Jurkat, Clone E6-1 (cell line): ENCODE results near the gene CADM1.

Experiments used
- DNase-seq: peaks from one replicate; pipeline ENCODE4 v3.0.0-alpha.2; 2011; ENCODE audit warnings: low read depth, low spot score
- H3K4me3 ChIP-seq: 2 replicates; pipeline ENCODE4 v1.5.1; 2011; ENCODE audit warnings: mild to moderate bottlenecking, low read length, control low read depth, moderate library complexity

CADM1 gene

DNA sequence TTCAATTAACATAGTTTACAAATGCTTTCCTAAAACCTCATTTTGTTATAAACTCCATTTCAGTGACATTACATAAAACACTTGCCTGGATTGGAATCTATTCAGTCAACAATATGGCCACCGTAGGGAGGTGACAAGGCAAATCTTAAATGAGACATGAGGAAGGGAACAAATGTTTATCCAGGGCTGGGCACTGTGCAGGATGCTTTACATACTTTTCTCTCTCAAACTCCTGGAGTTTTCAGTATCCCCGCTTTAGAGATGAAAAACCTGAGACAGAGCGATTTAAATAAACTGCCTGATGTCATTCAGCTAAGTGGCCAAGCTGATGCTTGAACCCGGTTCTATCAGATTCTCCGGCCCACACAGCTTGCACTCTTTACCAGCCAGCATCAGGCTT lies 259.9 kb downstream of the CADM1 start:
- no peak overlapping the region for H3K4me3 ChIP-seq
- DNase-seq = no peak

DNA sequence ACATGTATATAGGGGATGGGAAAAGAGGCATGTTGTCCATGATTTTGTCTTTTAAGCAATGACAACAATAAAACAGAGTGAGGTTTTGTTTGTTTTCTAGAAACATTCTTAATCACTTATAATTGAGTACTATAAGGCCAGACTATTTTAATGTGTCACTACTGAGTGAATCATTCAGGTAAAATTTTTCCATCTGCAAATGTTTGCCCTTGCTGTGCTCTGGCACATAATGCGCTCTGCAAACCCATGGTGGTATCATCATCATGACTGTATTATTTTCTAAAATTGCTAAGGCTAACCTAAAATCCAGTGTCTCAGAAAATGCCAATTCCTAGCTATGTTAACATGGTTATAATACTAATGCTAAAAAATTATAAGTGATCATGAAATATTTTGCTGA lies 261.2 kb downstream of the CADM1 start:
- DNase-seq = no peak
- no peak overlapping the region for H3K4me3 ChIP-seq

DNA sequence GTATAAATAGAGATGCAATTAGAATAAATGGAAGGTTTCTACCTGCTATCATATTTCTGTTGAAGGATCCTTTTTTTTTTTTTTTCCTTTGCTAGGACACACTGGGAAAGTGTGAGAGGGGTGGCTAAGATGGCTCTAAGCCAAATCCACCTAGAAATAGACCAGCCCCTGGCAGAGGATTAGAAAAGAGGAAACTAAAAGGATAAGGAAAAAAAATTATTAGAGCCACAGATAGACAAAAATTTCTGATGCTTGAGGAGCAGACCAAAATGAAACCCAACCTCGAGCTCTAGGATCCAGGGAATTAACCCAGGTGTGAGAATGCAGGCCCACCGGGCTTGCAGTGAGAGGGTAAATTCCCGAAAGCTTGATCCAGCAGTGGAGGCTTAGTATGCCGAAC lies 262.3 kb downstream of the CADM1 start:
- H3K4me3 ChIP-seq = no peak overlapping the region
- no peak for DNase-seq

DNA sequence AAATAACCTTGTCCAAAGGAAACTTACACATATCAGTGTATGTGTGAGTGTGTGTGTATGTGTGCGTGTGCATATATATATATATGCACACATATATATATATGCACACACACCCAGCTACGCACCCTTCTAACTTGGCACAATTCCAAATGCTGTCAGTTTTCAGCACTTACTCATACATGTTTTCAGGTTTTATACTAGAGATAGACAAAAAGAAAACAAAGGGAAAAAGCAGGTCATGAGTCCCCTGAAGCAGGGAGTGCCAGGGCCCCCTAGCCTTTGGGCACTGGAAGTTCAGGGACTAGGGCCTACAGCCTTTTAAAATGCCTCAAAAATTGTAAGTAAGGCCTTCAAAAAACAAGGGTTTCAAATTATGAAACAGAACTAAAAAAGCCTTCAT lies 265.4 kb downstream of the CADM1 start:
- no peak for DNase-seq
- H3K4me3 ChIP-seq = no peak overlapping the region

DNA sequence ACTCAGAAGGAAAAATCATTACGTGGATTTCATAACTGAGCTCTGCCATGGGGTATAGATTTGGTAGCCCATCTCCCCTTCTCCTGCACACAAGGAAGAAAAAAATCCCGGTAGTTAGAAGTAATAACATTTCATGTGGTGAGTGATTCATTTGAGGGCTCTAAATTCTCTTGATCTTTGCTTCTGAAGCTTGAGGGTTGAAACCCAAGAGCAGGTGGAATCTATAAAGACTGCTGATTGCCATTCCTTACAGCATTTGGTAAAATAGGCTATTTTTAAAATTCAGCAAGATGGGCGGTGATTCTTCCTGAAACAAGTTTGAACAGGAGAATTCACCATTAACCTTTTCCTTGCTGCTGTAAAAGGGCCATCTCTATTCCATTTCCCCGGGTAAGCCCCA lies 266.1 kb downstream of the CADM1 start:
- peak; percentile 20 for DNase-seq
- H3K4me3 ChIP-seq = no peak overlapping the region

DNA sequence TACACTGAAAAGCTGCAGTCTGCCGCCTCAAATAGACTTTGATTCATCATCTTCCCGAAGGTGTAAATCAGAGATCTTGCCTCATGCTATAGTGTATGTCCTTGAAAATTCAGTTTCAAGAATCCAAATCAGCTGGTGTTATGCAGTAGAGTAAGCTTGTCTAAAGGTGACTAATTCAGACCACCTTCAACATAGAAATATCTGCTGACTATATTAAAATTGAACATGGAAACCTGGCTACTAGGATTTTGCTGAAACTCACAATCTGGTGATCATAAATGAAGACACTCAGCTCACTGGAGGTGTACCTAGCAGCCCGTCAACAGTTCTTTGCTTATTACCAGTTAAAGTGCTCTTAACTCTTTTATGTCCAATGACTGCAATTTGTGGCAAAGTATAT lies 266.6 kb downstream of the CADM1 start:
- no peak overlapping the region for H3K4me3 ChIP-seq
- DNase-seq = no peak

DNA sequence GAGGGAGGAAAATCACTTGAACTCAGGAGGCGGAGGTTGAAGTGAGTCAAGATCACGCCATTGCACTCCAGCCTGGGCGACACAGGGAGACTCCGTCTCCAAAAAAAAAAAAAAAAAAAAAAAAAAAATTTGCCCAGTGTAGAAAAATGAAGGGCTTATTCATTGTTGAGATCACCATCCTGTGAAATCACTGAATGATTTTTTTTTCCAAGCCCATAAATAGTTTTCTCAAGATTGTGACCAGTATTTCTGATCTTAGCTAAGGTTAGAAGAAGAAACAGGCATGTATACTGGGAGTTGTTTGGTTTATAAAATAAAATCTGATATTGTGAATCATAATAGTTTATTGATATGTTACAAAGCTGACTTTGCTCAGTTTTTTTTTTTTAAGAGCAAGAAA lies 269.4 kb downstream of the CADM1 start:
- DNase-seq = no peak
- no peak overlapping the region for H3K4me3 ChIP-seq

DNA sequence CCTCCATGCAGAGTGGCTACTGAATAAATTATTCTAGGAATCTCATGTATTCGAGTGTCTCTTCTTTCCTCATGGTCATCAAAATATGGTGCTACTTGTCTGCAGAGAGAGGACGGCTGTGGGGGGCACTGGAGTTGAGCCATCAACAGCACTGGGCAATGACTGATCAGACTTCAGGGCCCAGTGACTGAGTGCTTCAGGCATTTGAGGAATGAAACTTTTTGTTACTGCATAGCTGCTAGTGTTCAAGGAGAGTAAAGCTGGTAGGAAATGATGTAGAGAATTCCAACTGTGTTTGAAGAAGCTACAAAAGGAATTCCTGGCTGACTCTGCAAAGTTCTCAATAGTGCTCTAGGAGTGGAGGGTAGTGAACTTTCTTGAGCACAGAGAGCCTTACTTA lies 277.7 kb downstream of the CADM1 start:
- no peak for DNase-seq
- no peak overlapping the region for H3K4me3 ChIP-seq

DNA sequence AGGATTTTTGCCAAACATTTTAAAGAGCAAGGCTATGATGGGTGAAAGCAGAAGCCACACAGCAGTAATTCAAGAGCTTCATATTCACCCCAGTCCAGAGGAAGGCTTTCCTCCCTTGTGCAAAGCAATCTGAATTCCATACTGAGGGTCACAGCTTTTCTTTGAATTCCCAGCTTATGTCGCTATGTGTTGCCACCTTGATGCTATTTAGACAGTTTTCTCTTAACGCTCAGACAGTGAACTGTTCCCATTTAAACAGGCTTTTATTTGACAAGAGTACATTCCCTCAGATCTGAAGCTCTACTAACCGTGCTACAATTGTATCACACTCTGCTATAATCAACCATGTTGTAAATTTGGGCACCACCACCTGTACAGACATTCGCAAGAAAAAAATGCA lies 279.7 kb downstream of the CADM1 start:
- H3K4me3 ChIP-seq = no peak overlapping the region
- DNase-seq = no peak

DNA sequence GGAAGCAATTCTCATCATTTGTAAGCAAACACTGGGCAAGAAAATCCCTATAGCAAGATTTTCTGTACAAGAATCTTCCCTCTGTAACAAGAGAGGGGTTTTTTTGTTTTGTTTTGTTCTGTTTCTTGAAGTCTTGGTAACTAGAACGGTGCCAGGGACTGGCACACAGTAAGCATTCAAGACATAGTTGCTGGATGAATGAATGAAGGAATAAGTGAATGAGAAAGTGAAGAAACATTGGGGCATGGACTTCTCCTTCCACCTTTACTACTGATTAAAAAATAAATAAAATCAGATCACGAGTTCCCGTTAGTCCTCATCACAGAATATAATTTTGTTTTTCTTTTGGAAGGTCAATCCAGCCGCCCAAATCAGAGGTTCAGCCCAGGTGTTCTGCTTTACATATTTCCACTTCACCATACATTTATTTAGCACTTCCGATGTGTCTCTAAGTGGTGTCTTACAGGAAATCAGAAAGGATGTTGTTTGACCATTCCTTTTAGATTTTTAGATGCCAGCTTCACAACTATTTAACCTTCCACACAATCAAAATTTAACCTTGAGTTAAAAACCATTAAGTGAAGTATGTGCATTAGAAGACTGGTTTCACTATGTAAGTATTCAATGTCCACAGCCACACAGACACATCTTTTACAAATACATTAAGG lies 281.2 kb downstream of the CADM1 start:
- no peak overlapping the region for H3K4me3 ChIP-seq
- no peak for DNase-seq

DNA sequence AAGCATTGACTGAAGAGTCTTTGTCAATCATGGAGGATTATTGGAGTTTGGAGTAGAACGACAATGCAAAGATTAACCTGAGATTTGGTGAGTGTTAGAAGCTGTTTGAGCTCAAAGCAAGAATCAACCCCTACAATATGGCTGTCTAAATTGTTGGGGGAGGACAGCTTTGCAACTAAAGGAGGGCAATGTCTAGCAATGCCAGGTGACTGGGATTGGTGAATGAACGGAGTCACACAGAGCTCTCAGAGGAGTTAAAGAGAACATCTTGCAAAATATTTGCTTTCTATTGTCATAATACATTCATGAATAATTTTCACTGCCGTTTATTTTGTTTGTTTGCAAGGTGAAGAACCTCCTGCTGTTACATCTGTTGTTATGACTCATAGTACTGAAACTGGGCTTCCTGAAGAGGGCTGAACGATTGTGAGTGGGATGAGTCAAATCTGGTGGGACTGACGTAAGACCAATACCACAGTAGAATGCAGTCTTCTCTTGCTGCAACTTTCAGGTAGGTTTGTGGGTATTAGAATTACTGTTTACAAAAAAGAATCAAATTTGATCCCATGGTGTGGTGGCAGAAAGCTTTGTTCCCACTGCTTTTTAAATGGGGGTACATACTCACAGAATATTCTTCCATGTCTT lies 281.9 kb downstream of the CADM1 start:
- DNase-seq = no peak
- H3K4me3 ChIP-seq = no peak overlapping the region

DNA sequence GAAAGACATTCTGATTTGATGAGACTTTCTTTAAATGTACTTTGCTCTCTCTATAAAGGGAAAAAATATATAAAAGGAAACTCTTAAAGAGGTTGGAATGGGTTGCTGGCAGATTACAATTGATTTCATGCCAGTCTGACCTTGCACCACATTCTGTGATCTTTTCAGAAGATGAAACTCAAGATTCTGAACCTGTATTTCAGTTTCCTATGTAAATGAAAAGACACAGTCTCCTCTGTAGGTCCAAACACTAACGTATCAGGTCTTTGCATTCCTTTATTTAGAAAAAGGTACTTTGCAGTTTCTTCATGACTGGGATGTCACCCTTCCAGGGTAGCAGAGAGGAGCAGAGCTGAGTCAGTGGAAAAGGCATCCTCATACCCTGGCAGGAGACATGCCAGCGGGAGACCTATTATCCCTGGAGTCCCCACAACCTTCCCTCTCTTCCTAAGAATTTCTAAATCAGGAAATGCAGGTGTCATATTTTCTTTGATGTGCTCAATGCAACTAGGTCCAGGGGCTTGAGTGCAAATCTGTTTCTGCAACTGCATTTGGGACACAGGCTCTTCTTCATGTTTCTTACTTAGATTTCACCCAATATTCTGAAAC lies 282.6 kb downstream of the CADM1 start:
- no peak for DNase-seq
- no peak overlapping the region for H3K4me3 ChIP-seq

DNA sequence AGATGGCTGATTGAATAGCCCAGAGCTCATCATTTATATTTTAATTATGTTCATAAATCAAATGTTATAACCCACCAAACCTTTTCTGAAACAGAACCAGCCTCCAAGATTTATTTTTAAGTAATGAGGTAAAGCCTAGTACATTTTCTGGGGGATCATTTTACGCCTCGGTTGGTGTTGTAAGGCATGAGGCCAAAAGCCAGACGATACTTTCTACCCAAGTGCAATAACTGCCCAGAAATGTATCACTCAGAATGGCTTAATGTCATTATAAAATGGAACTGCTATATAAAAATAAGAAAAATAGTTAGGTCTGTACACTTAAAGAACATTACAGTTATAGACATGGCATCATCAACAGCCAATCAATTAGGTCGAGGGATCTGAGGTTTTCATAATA lies 283.3 kb downstream of the CADM1 start:
- no peak for DNase-seq
- H3K4me3 ChIP-seq = no peak overlapping the region

DNA sequence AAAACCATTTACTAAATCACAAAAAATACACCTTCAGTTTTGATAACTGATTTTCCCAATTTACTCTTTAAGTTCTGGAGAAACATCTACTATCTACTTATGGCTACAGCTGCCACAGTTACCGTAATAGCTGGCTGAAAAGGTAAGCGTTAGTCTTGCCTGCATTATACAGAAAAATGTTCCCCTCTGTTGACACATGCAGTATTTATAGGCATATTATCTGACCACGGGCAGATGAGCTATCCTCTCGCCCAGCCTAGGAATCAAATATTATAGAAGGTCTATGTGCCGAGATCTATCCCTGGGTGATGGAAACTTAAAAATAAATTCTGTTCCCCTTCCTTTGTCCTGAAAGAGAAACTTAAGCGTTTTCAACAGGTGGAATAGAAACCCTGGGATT lies 283.8 kb downstream of the CADM1 start:
- no peak overlapping the region for H3K4me3 ChIP-seq
- no peak for DNase-seq

DNA sequence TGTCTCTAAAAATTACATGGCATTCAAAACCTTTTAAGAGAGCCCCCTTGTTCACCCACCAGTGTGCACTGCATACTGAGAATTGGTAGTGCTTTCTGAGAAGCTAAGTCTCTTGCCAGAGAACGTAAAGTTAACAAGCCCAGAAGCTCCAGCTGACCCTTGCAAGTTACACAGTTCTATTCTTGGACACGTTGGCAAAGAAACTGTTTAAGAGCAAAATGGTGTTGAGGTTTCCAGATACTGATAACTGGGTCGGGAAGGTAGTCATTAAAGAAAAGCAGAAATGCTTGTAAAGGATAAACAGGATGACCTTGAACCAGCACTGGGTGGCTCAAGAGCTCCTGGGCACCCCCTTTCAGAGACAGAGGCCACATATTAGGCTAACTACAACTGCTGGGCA lies 284.8 kb downstream of the CADM1 start:
- no peak for DNase-seq
- H3K4me3 ChIP-seq = no peak overlapping the region

DNA sequence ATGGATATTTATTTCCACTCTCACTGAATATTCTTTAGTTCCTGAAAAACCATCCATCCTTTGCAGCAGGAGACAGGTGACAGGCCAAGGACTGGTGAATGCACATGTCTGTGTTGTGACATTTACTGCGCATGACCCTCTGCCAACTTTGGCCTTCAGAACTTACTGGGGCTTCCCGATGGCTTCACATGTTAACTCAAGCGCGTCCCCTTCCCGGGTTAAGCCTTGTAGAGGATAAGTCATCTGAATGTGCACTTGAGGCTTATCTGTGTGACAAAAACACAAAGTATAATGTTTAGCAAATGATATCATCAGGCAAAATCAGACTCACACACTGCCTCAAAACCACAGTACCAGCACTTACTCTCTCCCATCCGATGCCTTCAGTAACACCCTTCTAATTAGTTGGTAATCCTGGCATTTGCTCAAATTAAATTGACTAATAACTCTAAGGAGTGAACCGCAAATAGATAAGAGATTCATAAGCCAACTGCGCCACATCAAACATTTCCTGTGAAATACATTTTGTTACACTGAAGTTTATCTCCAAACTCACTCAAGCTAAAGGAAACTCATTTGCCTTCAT lies 286.4 kb downstream of the CADM1 start:
- no peak overlapping the region for H3K4me3 ChIP-seq
- peak; percentile 78 for DNase-seq

DNA sequence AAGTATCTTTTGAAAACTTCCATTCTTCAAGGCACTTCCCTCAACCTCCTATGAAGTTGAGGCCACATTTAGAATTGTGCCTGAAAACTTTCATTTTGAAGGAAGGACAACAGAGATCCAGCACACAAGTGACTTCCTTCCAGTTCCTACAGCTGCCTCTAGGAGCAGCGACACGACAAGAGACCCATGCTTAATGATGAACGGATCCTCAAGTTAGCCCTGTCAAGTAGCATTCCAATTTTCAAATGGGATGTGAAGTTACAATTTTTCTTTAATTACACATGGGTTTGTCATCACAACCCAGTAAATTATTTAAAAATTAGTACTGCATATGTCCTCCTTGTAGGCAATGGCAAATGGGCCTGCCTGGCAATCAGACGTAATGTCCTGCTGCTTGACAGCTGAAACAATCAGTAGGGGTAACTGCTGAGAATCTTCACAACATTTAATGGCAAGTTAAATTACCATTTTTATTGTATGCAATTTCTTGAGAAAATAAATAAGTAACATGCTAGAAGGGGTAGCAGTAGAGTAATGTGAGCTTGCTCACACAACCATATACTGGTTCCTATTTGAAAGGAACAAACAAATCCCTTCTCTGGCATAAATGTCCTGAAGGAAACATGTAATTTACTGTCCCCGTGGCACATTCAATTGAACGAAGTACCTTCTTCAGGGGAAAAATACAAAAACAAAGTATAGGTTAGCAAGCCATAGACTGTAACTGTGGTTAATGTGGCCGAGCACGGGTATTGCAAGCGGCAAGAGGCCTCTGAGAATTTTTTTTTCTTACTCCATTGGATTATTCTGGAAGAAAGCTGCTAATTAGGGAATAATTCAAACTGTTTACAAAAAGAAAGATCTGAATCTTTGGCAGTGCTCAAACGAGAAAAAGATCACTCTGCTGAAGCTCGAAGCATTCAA lies 288.3 kb downstream of the CADM1 start:
- no peak overlapping the region for H3K4me3 ChIP-seq
- peak; percentile 11 for DNase-seq

DNA sequence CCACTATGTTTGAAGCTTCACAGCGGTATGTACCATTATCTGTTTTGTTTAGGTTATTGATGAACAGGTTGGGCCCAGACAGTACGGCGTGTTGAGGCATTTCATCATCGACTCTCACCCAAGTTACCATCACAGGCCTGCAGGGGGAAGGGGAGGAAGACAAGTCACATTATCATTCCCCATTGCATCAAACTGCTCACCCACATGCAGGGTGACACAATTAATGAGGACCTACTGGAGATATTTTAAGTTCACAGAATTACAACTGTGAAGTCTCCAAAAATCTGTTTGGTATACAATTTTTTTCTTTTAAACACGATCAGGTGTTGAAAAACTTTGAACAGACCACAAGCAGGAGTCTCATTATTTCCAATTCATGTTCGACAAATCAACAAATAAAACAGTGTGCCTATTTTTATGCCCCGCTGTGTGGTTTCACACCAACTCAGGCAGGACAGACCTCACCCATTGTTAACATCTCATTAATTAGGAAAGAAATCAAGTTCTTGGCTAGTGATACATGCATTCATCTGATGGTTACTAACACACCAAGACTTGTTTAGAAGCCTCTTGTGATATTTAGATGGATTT lies 289.5 kb downstream of the CADM1 start:
- H3K4me3 ChIP-seq = no peak overlapping the region
- DNase-seq = no peak

DNA sequence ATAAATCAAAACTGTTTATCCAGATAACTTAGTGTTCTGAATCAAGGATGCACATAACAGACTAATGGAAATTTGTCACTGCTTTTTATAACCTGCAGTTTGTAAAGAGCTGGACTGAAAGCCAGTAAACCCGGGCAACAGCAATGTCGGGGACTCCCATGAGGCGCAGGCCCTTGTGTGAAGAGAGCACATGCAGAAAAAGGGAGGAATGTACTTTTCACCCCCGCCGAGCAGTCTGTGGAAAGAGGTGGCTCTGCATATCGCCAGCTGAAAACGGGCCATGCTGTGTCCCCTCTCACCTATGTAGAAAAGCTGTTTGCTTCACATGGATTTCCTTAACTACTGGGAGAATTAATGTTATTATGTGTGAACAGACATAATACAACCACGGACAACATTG lies 291.2 kb downstream of the CADM1 start:
- DNase-seq = no peak
- H3K4me3 ChIP-seq = no peak overlapping the region
